HK-2 (cell line): ENCODE results near the gene PLPPR2.
"Not testable (repeated sequence)": the region's sequence is repeated elsewhere in the genome, so short reads cannot be mapped to it uniquely, and the experiment has no call there.

Source experiments
- DNase-seq: peaks from one replicate; pipeline ENCODE4 v3.0.0-alpha.2; 2018; ENCODE audit not compliant: unreplicated experiment

PLPPR2 gene

GRCh38 chr19:11370744-11371143, 15.5 kb downstream of the PLPPR2 start:
- DNase-seq = no peak

- DNase-seq = no peak
These were observed 18.1 kb downstream of the PLPPR2 start for GRCh38 chr19:11373166-11373884.

- no peak for DNase-seq
These were observed 18.7 kb downstream of the PLPPR2 start for GRCh38 chr19:11373885-11374432.

GRCh38 chr19:11374433-11375142, 19.4 kb downstream of the PLPPR2 start, which contains the start of gene SWSAP1:
TSS of gene SWSAP1 (plus strand) at chr19:11374666. CDS start at chr19:11374681, 15 bp downstream.
- peak; percentile 99 for DNase-seq

- peak; percentile 59 for DNase-seq
These were observed 20.1 kb downstream of the PLPPR2 start for GRCh38 chr19:11375143-11375948.

- peak; percentile 49 for DNase-seq
These were observed 22.0 kb downstream of the PLPPR2 start for GRCh38 chr19:11377237-11377636.

GRCh38 chr19:11377756-11378155, 22.5 kb downstream of the PLPPR2 start:
- no peak for DNase-seq

- DNase-seq = peak; percentile 35
These were observed 23.3 kb downstream of the PLPPR2 start for GRCh38 chr19:11378319-11379189.

GRCh38 chr19:11379269-11379845, 24.1 kb downstream of the PLPPR2 start:
- DNase-seq = not testable (repeated sequence)

GRCh38 chr19:11379857-11380350, 24.7 kb downstream of the PLPPR2 start:
- DNase-seq = no peak

GRCh38 chr19:11380653-11381537, 25.7 kb downstream of the PLPPR2 start:
- DNase-seq = peak; percentile 88

- peak; percentile 74 for DNase-seq
These were observed 27.9 kb downstream of the PLPPR2 start for GRCh38 chr19:11382898-11383705.

- DNase-seq = no peak
These were observed 28.4 kb downstream of the PLPPR2 start for GRCh38 chr19:11383706-11384048.

- DNase-seq = no peak
These were observed 29.5 kb downstream of the PLPPR2 start for GRCh38 chr19:11384778-11385129.

GRCh38 chr19:11387162-11388034, 32.2 kb downstream of the PLPPR2 start:
- DNase-seq = no peak

- no peak for DNase-seq
These were observed 35.1 kb downstream of the PLPPR2 start for GRCh38 chr19:11390359-11390758.

GRCh38 chr19:11390933-11391680, 35.9 kb downstream of the PLPPR2 start:
- no peak for DNase-seq
